Activated T-helper 1 cell treated with anti-CD3 and anti-CD28 coated beads, Interleukin-12 subunit alpha, Interleukin-12 subunit beta, Interleukin-2, Interleukin-4 antibody, amounts not matched to agents 30 ng/mL and 10 ng/mL and 1 ng/mL, durations not matched to agents 14 hours and 24 hours and 36 hours (primary cell): ENCODE measurements around the gene AGT. TPM values are rescaled to one million over a fixed set of nuclear protein-coding genes. Genes with fewer than 3 reads are reported as not detected.
"Not testable (repeated sequence)": the region's sequence is repeated elsewhere in the genome, so short reads cannot be mapped to it uniquely, and the experiment has no call there.

Source experiments
- DNase-seq: peaks from one replicate; pipeline ENCODE4 v3.0.0; 2021; ENCODE audit warnings: low spot score
- H3K27ac Mint-ChIP-seq: one replicate; pipeline ENCODE4 v1.8.0; 2021; ENCODE audit warnings: mild to moderate bottlenecking, mixed read lengths
- H3K27me3 Mint-ChIP-seq: one replicate; pipeline ENCODE4 v1.8.0; 2022; ENCODE audit warnings: mild to moderate bottlenecking, moderate library complexity, mixed read lengths; ENCODE audit not compliant: insufficient read depth
- H3K36me3 Mint-ChIP-seq: one replicate; pipeline ENCODE4 v1.8.0; 2021; ENCODE audit warnings: low read depth, mixed read lengths
- H3K4me1 Mint-ChIP-seq: one replicate; pipeline ENCODE4 v1.8.0; 2021; ENCODE audit warnings: low read depth, mixed read lengths
- H3K4me3 Mint-ChIP-seq: one replicate; pipeline ENCODE4 v1.8.0; 2021; ENCODE audit warnings: mild to moderate bottlenecking, moderate library complexity, mixed read lengths
- H3K9me3 Mint-ChIP-seq: one replicate; pipeline ENCODE4 v1.8.0; 2021; ENCODE audit warnings: mixed read lengths
- intact Hi-C: fragments of 100-400 bp; cut with micrococcal nuclease; formaldehyde crosslinking; loops from one replicate; pipeline ENCODE4 v1.15.1; 2024
- total RNA-seq: library from RNA; stranded (reverse); gene quantifications from 2 replicates; pipeline ENCODE4 v1.2.3, GENCODE V29; 2022

AGT gene
- total RNA-seq, 1 donor from 2014 or later, result not detected

GRCh38 chr1:230701895-230702768 lies 11.8 kb downstream of the AGT start:
- intact Hi-C loops, result no loop called here
- Mint-ChIP-seq H3K36me3 (no peaks in the 10 kb centered on the region), H3K27me3 (peaks cover 8% of the 10 kb centered on the region), H3K27ac (no peak overlapping the region), H3K4me1 (no peaks in the 10 kb centered on the region), H3K4me3 (no peak overlapping the region), H3K9me3 (no peaks in the 10 kb centered on the region)
- DNase-seq, result no peak

GRCh38 chr1:230701434-230701833 lies 12.5 kb downstream of the AGT start:
- DNase-seq, result no peak
- intact Hi-C loops, result no loop called here
- H3K27me3 Mint-ChIP-seq, result peaks cover 8% of the 10 kb centered on the region
- no peaks in the 10 kb centered on the region for H3K4me1 Mint-ChIP-seq
- H3K27ac Mint-ChIP-seq, result no peak overlapping the region
- H3K9me3 Mint-ChIP-seq, result no peaks in the 10 kb centered on the region
- no peaks in the 10 kb centered on the region for H3K36me3 Mint-ChIP-seq
- no peak overlapping the region for H3K4me3 Mint-ChIP-seq

- Mint-ChIP-seq H3K36me3 (no peaks in the 10 kb centered on the region), H3K4me1 (no peaks in the 10 kb centered on the region)
- intact Hi-C loops, result no loop called here
Observed at GRCh38 chr1:230700132-230700531, 13.8 kb downstream of the AGT start.

GRCh38 chr1:230699716-230700115 lies 14.2 kb downstream of the AGT start:
- no peaks in the 10 kb centered on the region for H3K36me3 Mint-ChIP-seq
- H3K4me1 Mint-ChIP-seq, result no peaks in the 10 kb centered on the region
- intact Hi-C loops, result no loop called here
- no peak overlapping the region for H3K27ac Mint-ChIP-seq
- no peaks in the 10 kb centered on the region for H3K9me3 Mint-ChIP-seq
- H3K4me3 Mint-ChIP-seq, result no peak overlapping the region
- no peak for DNase-seq
- H3K27me3 Mint-ChIP-seq, result peaks cover 5% of the 10 kb centered on the region

More at GRCh38 chr1:230700132-230700531, 13.8 kb downstream of the AGT start:
- DNase-seq, result no peak
- Mint-ChIP-seq H3K9me3 (no peaks in the 10 kb centered on the region), H3K27ac (no peak overlapping the region), H3K4me3 (no peak overlapping the region), H3K27me3 (peaks cover 5% of the 10 kb centered on the region)

GRCh38 chr1:230698964-230699363 lies 15.0 kb downstream of the AGT start:
- H3K36me3 Mint-ChIP-seq, H3K9me3 Mint-ChIP-seq, H3K27ac Mint-ChIP-seq, intact Hi-C loops, H3K4me1 Mint-ChIP-seq, H3K27me3 Mint-ChIP-seq, H3K4me3 Mint-ChIP-seq, DNase-seq: not testable (repeated sequence)

GRCh38 chr1:230698130-230698529 lies 15.8 kb downstream of the AGT start:
- Mint-ChIP-seq H3K36me3 (peaks cover 7% of the 10 kb centered on the region), H3K27me3 (peaks cover 5% of the 10 kb centered on the region), H3K4me3 (no peak overlapping the region), H3K9me3 (no peaks in the 10 kb centered on the region), H3K4me1 (no peaks in the 10 kb centered on the region), H3K27ac (no peak overlapping the region)
- intact Hi-C loops, result no loop called here
- no peak for DNase-seq

- Mint-ChIP-seq H3K27me3 (peaks cover 5% of the 10 kb centered on the region), H3K9me3 (no peaks in the 10 kb centered on the region), H3K36me3 (peaks cover 11% of the 10 kb centered on the region), H3K4me3 (no peak overlapping the region), H3K27ac (no peak overlapping the region), H3K4me1 (no peaks in the 10 kb centered on the region)
- intact Hi-C loops, result no loop called here
- no peak for DNase-seq
Observed at GRCh38 chr1:230696722-230697437, 17.0 kb downstream of the AGT start.

GRCh38 chr1:230696218-230696617 lies 17.7 kb downstream of the AGT start:
- Mint-ChIP-seq H3K27me3 (peaks cover 5% of the 10 kb centered on the region), H3K36me3 (peaks cover 14% of the 10 kb centered on the region), H3K27ac (no peak overlapping the region), H3K9me3 (no peaks in the 10 kb centered on the region), H3K4me1 (no peaks in the 10 kb centered on the region), H3K4me3 (no peak overlapping the region)
- intact Hi-C loops, result no loop called here
- no peak for DNase-seq

GRCh38 chr1:230694991-230695390 lies 18.9 kb downstream of the AGT start:
- no peaks in the 10 kb centered on the region for H3K9me3 Mint-ChIP-seq
- peaks cover 20% of the 10 kb centered on the region for H3K36me3 Mint-ChIP-seq
- no peak for DNase-seq
- H3K4me3 Mint-ChIP-seq, result no peak overlapping the region
- intact Hi-C loops, result no loop called here
- H3K27ac Mint-ChIP-seq, result no peak overlapping the region
- no peaks in the 10 kb centered on the region for H3K4me1 Mint-ChIP-seq
- peaks cover 5% of the 10 kb centered on the region for H3K27me3 Mint-ChIP-seq

- intact Hi-C loops, result no loop called here
- Mint-ChIP-seq H3K4me3 (no peak overlapping the region), H3K4me1 (no peaks in the 10 kb centered on the region), H3K9me3 (no peaks in the 10 kb centered on the region), H3K36me3 (peaks cover 25% of the 10 kb centered on the region), H3K27me3 (no peaks in the 10 kb centered on the region), H3K27ac (no peak overlapping the region)
- DNase-seq, result no peak
Observed at GRCh38 chr1:230694464-230694863, 19.5 kb downstream of the AGT start.

- Mint-ChIP-seq H3K9me3 (no peaks in the 10 kb centered on the region), H3K4me1 (no peaks in the 10 kb centered on the region), H3K27me3 (no peaks in the 10 kb centered on the region), H3K27ac (no peak overlapping the region), H3K4me3 (no peak overlapping the region), H3K36me3 (peaks cover 25% of the 10 kb centered on the region)
- no peak for DNase-seq
- intact Hi-C loops, result no loop called here
Observed at GRCh38 chr1:230693777-230694176, 20.1 kb downstream of the AGT start.

GRCh38 chr1:230693221-230693620 lies 20.7 kb downstream of the AGT start:
- no peak overlapping the region for H3K27ac Mint-ChIP-seq
- peaks cover 28% of the 10 kb centered on the region for H3K36me3 Mint-ChIP-seq
- DNase-seq, result no peak
- H3K4me1 Mint-ChIP-seq, result no peaks in the 10 kb centered on the region
- H3K27me3 Mint-ChIP-seq, result no peaks in the 10 kb centered on the region
- intact Hi-C loops, result no loop called here
- no peaks in the 10 kb centered on the region for H3K9me3 Mint-ChIP-seq
- H3K4me3 Mint-ChIP-seq, result no peak overlapping the region

GRCh38 chr1:230691615-230692014 lies 22.3 kb downstream of the AGT start:
- H3K36me3 Mint-ChIP-seq, result peaks cover 37% of the 10 kb centered on the region
- H3K4me1 Mint-ChIP-seq, result no peaks in the 10 kb centered on the region
- intact Hi-C loops, result no loop called here
- no peaks in the 10 kb centered on the region for H3K9me3 Mint-ChIP-seq
- no peaks in the 10 kb centered on the region for H3K27me3 Mint-ChIP-seq
- no peak overlapping the region for H3K4me3 Mint-ChIP-seq
- no peak for DNase-seq
- no peak overlapping the region for H3K27ac Mint-ChIP-seq
